HepG2 (cell line): ENCODE data around the gene TSG101.

Source experiments
- ATF7-NPFF ChIP-seq: sonication (generic); formaldehyde crosslinking; IDR thresholded peaks from 2 replicates; pipeline ENCODE4 v1.8.1; 2023; ENCODE audit warnings: mild to moderate bottlenecking, low read depth, missing genetic modification reagents, moderate library complexity
- ZNF768 ChIP-seq: sonication (generic); formaldehyde crosslinking; IDR thresholded peaks from 2 replicates; pipeline ENCODE4 v1.4.0; 2020; ENCODE audit warnings: missing genetic modification reagents

DNA sequence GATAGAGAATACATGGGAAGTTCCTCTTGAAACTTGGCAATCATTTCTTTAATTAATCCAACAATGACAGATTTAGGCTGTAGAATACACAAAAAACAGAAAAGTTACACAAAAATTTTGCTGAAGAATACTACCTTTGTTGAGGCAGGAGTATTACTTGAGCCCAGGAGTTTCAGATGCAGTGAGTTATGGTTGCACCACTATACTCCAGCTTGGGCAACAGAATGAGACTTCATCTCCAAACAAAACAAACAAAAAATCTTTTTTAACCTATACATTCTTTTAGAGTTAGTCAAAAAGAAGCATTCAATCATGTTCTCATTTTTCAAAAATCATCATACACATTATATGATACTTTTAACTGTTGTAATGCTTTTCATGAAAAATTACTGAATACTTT is 39.7 kb upstream of the TSG101 start:
- TF ChIP-seq ATF7-NPFF (no peak), ZNF768 (CRISPR knock-in tag) (no peak)
